NCI-H128 (cell line): ENCODE data around the gene GJD4.

Source experiments
- DNase-seq: peaks from one replicate; lab custom pipeline; 2025; ENCODE audit not compliant: unreplicated experiment; lab: John Stamatoyannopoulos, UW

The GJD4 gene

GRCh38 chr10:35614312-35614711, 9.2 kb downstream of the GJD4 start:
- no peak for DNase-seq

GRCh38 chr10:35626971-35627507, 21.9 kb downstream of the GJD4 start:
- DNase-seq, result no peak

- no peak for DNase-seq
Measured at GRCh38 chr10:35631404-35631803, 26.3 kb downstream of the GJD4 start.

GRCh38 chr10:35632027-35632426, 26.9 kb downstream of the GJD4 start:
- no peak for DNase-seq

GRCh38 chr10:35633006-35633980, 28.2 kb downstream of the GJD4 start:
- DNase-seq, result no peak

GRCh38 chr10:35635576-35635975, 30.4 kb downstream of the GJD4 start:
- DNase-seq, result no peak

GRCh38 chr10:35636956-35637355, 31.8 kb downstream of the GJD4 start:
- no peak for DNase-seq

- DNase-seq, result no peak
Measured at GRCh38 chr10:35637462-35637861, 32.3 kb downstream of the GJD4 start.

GRCh38 chr10:35638101-35638500, 33.0 kb downstream of the GJD4 start:
- no peak for DNase-seq

GRCh38 chr10:35639021-35639727, 34.0 kb downstream of the GJD4 start:
- no peak for DNase-seq

GRCh38 chr10:35639728-35640401, 34.7 kb downstream of the GJD4 start:
- no peak for DNase-seq

- no peak for DNase-seq
Measured at GRCh38 chr10:35640474-35640873, 35.3 kb downstream of the GJD4 start.

- peak; percentile 26 for DNase-seq
Measured at GRCh38 chr10:35640951-35641675, 36.0 kb downstream of the GJD4 start.

GRCh38 chr10:35641676-35642034, 36.5 kb downstream of the GJD4 start:
- DNase-seq, result no peak

GRCh38 chr10:35642035-35642792, 37.1 kb downstream of the GJD4 start, which contains the start of gene FZD8:
FZD8 (minus strand) TSS chr10:35642296; CDS start chr10:35641429, 867 bp downstream.
- peak; percentile 64 for DNase-seq

GRCh38 chr10:35642793-35643114, 37.6 kb downstream of the GJD4 start:
- DNase-seq, result no peak

- peak; percentile 22 for DNase-seq
Measured at GRCh38 chr10:35643151-35644049, 38.3 kb downstream of the GJD4 start.

GRCh38 chr10:35644050-35644950, 39.2 kb downstream of the GJD4 start:
- DNase-seq, result no peak
